Adrenal gland (tissue), 12 donors: ENCODE measurements around the gene EFCAB11. TPM values are rescaled to one million over a fixed set of nuclear protein-coding genes. Genes with fewer than 3 reads are reported as not detected.

Source experiments
- DNase-seq, 7 donors: peaks; one replicate each; pipeline ENCODE4 v3.0.0-alpha.2; 2019 to 2020
- H3K27ac ChIP-seq, 5 donors: fragments of 200-600 bp; sonication (generic) in 4 of 5; 1 replicate in 3 of 5; 2 replicates in 2 of 5; pipeline versions ENCODE4 v1.5.1 to v1.8.0; 2016 to 2020; ENCODE audit warnings: mild to moderate bottlenecking in 1 of 5
- H3K27me3 ChIP-seq: fragments of 200-600 bp; 2 replicates; pipeline ENCODE4 v1.8.0; 2021
- H3K36me3 ChIP-seq, 2 donors: fragments of 200-600 bp; replicated peaks in 1 of 2; 1 replicate in 1 of 2; 2 replicates in 1 of 2; pipeline versions ENCODE4 v1.5.1 to v1.8.0; 2018 to 2022
- H3K4me1 ChIP-seq, 2 donors: fragments of 200-600 bp; replicated peaks in 1 of 2; 1 replicate in 1 of 2; 2 replicates in 1 of 2; pipeline versions ENCODE4 v1.5.1 to v1.8.0; 2018 to 2021
- H3K4me3 ChIP-seq, 4 donors: fragments of 200-600 bp; sonication (generic) in 3 of 4; one replicate each; pipeline ENCODE4 v1.5.1; 2016 to 2018
- H3K9me3 ChIP-seq, 3 donors: fragments of 200-600 bp; sonication (generic) in 1 of 3; replicated peaks in 1 of 3; 1 replicate in 2 of 3; 2 replicates in 1 of 3; pipeline versions ENCODE4 v1.5.1 to v1.8.0; 2016 to 2021
- CTCF ChIP-seq, 6 experiments: fragments of 450-650 bp in 4 of 6; fragments of 200-600 bp in 2 of 6; sonication (generic) in 1 of 6; IDR thresholded peaks; 1 replicate in 5 of 6; 2 replicates in 1 of 6; pipeline versions ENCODE4 v1.5.1 to v1.8.0; 2016 to 2021; ENCODE audit warnings: antibody characterized with exemption in 6 of 6, mild to moderate bottlenecking in 2 of 6, moderate library complexity in 1 of 6
- POLR2A ChIP-seq, 2 donors: fragments of 450-650 bp; IDR thresholded peaks; one replicate each; pipeline ENCODE4 v1.6.1; 2017; ENCODE audit warnings: antibody characterized with exemption in 2 of 2, mild to moderate bottlenecking in 2 of 2, moderate library complexity in 1 of 2
- WGBS, 4 donors: extraction: QIAGEN DNeasy Blood & Tissue Kit in 2 of 4; methylation state at CpG; one replicate each; pipeline versions ENCODE4 v1.1.5 to v1.1.7; 2013 to 2017; 5-methylcytosine and 5-hydroxymethylcytosine counted together
- intact Hi-C, 2 donors: fragments of 100-400 bp; cut with DNase I; formaldehyde crosslinking; loops; one replicate each; pipeline versions ENCODE4 v1.14.1 to v1.15.0; 2022 to 2023
- polyA plus RNA-seq, 3 donors: library from polyadenylated mRNA; stranded (reverse); fragments of 200-250 nt in 2 of 3; fragments of 350-450 nt in 1 of 3; fragmentation: Illumina TruSeq in 1 of 3; extraction: RNeasy Lipid Tissue Mini Kit (QIAGEN cat#74804) in 1 of 3; gene quantifications; one replicate each; pipeline ENCODE4 v1.2.3, GENCODE V29; 2013 to 2014
- total RNA-seq, 9 donors: library from RNA; depleted of rRNA in 4 of 9; stranded (reverse); fragments of >200 nt in 4 of 9; fragments of 120-200 nt in 1 of 9; fragmentation: NEBNext Ultra II Directional in 1 of 9; extraction: Animal tissue kit (Norgen Biotek cat#: 25700) in 1 of 9; gene quantifications; one replicate each; pipeline versions ENCODE4 v1.1.0 to v1.2.4, GENCODE V29; 2013 to 2023
- donor health status: healthy with polysubstance abuse.
- donor health status: Bipolar disorder and iron deficiency.
- donor health status: DM: yes; HTN: yes; CAD: no.
- donor health status: DM: no; HTN: no; CAD: no.
- donor health status: DM: no; HTN: no; CAD: no.
- donor health status: DM: yes; HTN: yes; CAD: no.

EFCAB11 gene
- total and polyA plus RNA-seq, 12 donors = 4.0 to 16.9 (median 8.4) TPM

GRCh38 chr14:89858089-89858488 lies 96.4 kb downstream of the EFCAB11 start:
- intact Hi-C loops = no loop called here
- H3K4me3 ChIP-seq = no peak overlapping the region
- no peak overlapping the region for H3K27ac ChIP-seq
- H3K36me3 ChIP-seq = no peaks in the 10 kb centered on the region
- no peak for TF ChIP-seq CTCF (IDR thresholded peaks at IDR 0.05)
- no peak for TF ChIP-seq POLR2A (IDR thresholded peaks at IDR 0.05)
- no peaks in the 10 kb centered on the region for H3K9me3 ChIP-seq
- H3K4me1 ChIP-seq = peaks cover 0 to 11% of the 10 kb centered on the region in 2 donors
- H3K27me3 ChIP-seq = no peaks in the 10 kb centered on the region
- DNase-seq = peak in 2 of 7 donors; percentile 16 to 34
- 67 to 71% (median 70%) methylated on average over 2 to 4 of the region's 4 CpGs for WGBS, 4 donors

GRCh38 chr14:89856871-89857345 lies 97.6 kb downstream of the EFCAB11 start:
- 93 to 100% (median 98%) methylated on average over 1 of the region's 1 CpG for WGBS, 4 donors
- TF ChIP-seq POLR2A (IDR thresholded peaks at IDR 0.05) = no peak
- no peak for TF ChIP-seq CTCF (IDR thresholded peaks at IDR 0.05)
- intact Hi-C loops = no loop called here

GRCh38 chr14:89855961-89856656 lies 98.4 kb downstream of the EFCAB11 start:
- Histone ChIP-seq H3K9me3 (no peaks in the 10 kb centered on the region), H3K4me3 (no peak overlapping the region), H3K36me3 (no peaks in the 10 kb centered on the region), H3K27me3 (no peaks in the 10 kb centered on the region), H3K4me1 (peaks cover 0 to 11% of the 10 kb centered on the region in 2 donors), H3K27ac (no peak overlapping the region)
- WGBS, 4 donors = 74 to 82% (median 76%) methylated on average over 8 of the region's 8 CpGs
- intact Hi-C loops = no loop called here
- DNase-seq = peak; percentile 20 to 72 (median 59)
- TF ChIP-seq CTCF (IDR thresholded peaks at IDR 0.05) = no peak
- no peak for TF ChIP-seq POLR2A (IDR thresholded peaks at IDR 0.05)

More at GRCh38 chr14:89856871-89857345, 97.6 kb downstream of the EFCAB11 start:
- no peak for DNase-seq
- H3K9me3 ChIP-seq = no peaks in the 10 kb centered on the region
- peaks cover 0 to 11% of the 10 kb centered on the region in 2 donors for H3K4me1 ChIP-seq
- H3K27me3 ChIP-seq = no peaks in the 10 kb centered on the region
- H3K27ac ChIP-seq = no peak overlapping the region
- H3K36me3 ChIP-seq = no peaks in the 10 kb centered on the region
- no peak overlapping the region for H3K4me3 ChIP-seq

GRCh38 chr14:89853936-89854693 lies 100.4 kb downstream of the EFCAB11 start:
- 78 to 83% (median 82%) methylated on average over 8 of the region's 8 CpGs for WGBS, 4 donors

More at GRCh38 chr14:89853936-89854693, 100.4 kb downstream of the EFCAB11 start:
- H3K9me3 ChIP-seq = no peaks in the 10 kb centered on the region
- no peaks in the 10 kb centered on the region for H3K36me3 ChIP-seq
- H3K27me3 ChIP-seq = no peaks in the 10 kb centered on the region
- TF ChIP-seq POLR2A (IDR thresholded peaks at IDR 0.05) (no peak), CTCF (IDR thresholded peaks at IDR 0.05) (no peak)
- no peak for DNase-seq
- H3K27ac ChIP-seq = no peak overlapping the region
- intact Hi-C loops = no loop called here
- peaks cover 0 to 11% of the 10 kb centered on the region in 2 donors for H3K4me1 ChIP-seq
- H3K4me3 ChIP-seq = no peak overlapping the region
